K562 (cell line): ENCODE data around the gene WBP2NL. TPM values are rescaled to one million over a fixed set of nuclear protein-coding genes. Genes with fewer than 3 reads are reported as not detected.
A peak's percentile ranks its signal among the peaks of the same experiment; 100 is the strongest.

Experiments
- ATAC-seq: fragments of 200-7000 bp; cut with Tn5 transposase; 3 replicates; pipeline ENCODE4 v1.9.1; 2020; ENCODE audit warnings: moderate library complexity
- BruUV-seq: library from RNA; stranded (reverse); fragments of 400-500 nt; replicated peaks from 2 replicates; lab custom pipeline; 2021; lab: Mats Ljungman, UMichigan
- CTCF ChIA-PET: fragments of 300-600 bp; formaldehyde crosslinking; extraction: SDS; loops from one replicate; lab custom pipeline; 2021; ENCODE audit warnings: low intra/inter-chr PET ratio; lab: Yijun Ruan, JAX
- POLR2A ChIA-PET: fragments of 300-600, 350-650 bp; sonication (Branson Sonifier 250); formaldehyde crosslinking; extraction: SDS; loops from one replicate; lab custom pipeline; 2021; ENCODE audit warnings: antibody characterized with exemption, inconsistent platforms; lab: Yijun Ruan, JAX
- DNase-seq, 4 experiments: peaks; one replicate each; pipeline versions ENCODE4 v3.0.0 to v3.0.0-alpha.2; 2011 to 2018; ENCODE audit warnings: low spot score in 3 of 4, mixed read lengths in 3 of 4; ENCODE audit errors: extremely low read depth in 1 of 4
- FAIRE-seq: peaks from 2 replicates; lab custom pipeline; 2011; peaks lifted over from hg19 to GRCh38; lab: Jason Lieb, UNC
- H2AFZ ChIP-seq: 2 replicates; pipeline ENCODE4 v1.6.0; 2011; ENCODE audit warnings: low read depth, low read length, control low read depth, inconsistent platforms
- H3K27ac ChIP-seq: fragments of 200-600 bp; 3 replicates; pipeline ENCODE4 v1.8.0; 2011; ENCODE audit warnings: low read depth, mild to moderate bottlenecking, control low read depth, inconsistent platforms, low read length, moderate library complexity, mixed read lengths; ENCODE audit errors: extremely low read depth
- H3K27me3 ChIP-seq, 2 experiments: fragments of 300-600 bp in 1 of 2; 2 replicates in 1 of 2; 3 replicates in 1 of 2; pipeline versions ENCODE4 v1.6.0 to v1.8.0; 2011; ENCODE audit warnings: inconsistent platforms in 2 of 2, low read length in 2 of 2, mild to moderate bottlenecking in 1 of 2, mixed read lengths in 1 of 2, moderate library complexity in 1 of 2; ENCODE audit not compliant: control insufficient read depth in 2 of 2, insufficient read depth in 2 of 2
- H3K36me3 ChIP-seq: fragments of 300-600 bp; 3 replicates; pipeline ENCODE4 v1.8.0; 2011; ENCODE audit warnings: mild to moderate bottlenecking, low read length, inconsistent platforms; ENCODE audit not compliant: control insufficient read depth, insufficient read depth
- H3K4me1 ChIP-seq, 2 experiments: fragments of 200-600 bp in 1 of 2; replicated peaks in 1 of 2; 2 replicates in 1 of 2; 3 replicates in 1 of 2; pipeline versions ENCODE4 v1.5.1 to v1.8.0; 2011; ENCODE audit warnings: inconsistent platforms in 2 of 2, low read length in 2 of 2, mild to moderate bottlenecking in 1 of 2, mixed read lengths in 1 of 2, moderate library complexity in 1 of 2; ENCODE audit not compliant: control insufficient read depth in 2 of 2, insufficient read depth in 2 of 2
- H3K4me2 ChIP-seq: 2 replicates; pipeline ENCODE4 v1.6.1; 2011; ENCODE audit warnings: low read length, control low read depth, inconsistent platforms, mixed read lengths; ENCODE audit not compliant: insufficient read depth
- H3K4me3 ChIP-seq: fragments of 200-600 bp; sonication (generic), shearing (Covaris generic); 2 replicates; pipeline ENCODE4 v1.5.1; 2016; ENCODE audit warnings: control low read depth, inconsistent platforms
- H3K79me2 ChIP-seq: fragments of 200-600 bp; 3 replicates; pipeline ENCODE4 v1.8.0; 2011; ENCODE audit warnings: low read length, inconsistent platforms; ENCODE audit not compliant: control insufficient read depth, insufficient read depth
- H3K9ac ChIP-seq, 2 experiments: 2 replicates each; pipeline versions ENCODE4 v1.6.0 to v1.6.1; 2011; ENCODE audit warnings: low read depth in 2 of 2, low read length in 2 of 2, control low read depth in 1 of 2, inconsistent platforms in 1 of 2, mild to moderate bottlenecking in 1 of 2, mixed read lengths in 1 of 2; ENCODE audit not compliant: insufficient read depth in 1 of 2
- H3K9me1 ChIP-seq: one replicate; pipeline ENCODE4 v1.6.0; 2011; ENCODE audit warnings: inconsistent platforms, mild to moderate bottlenecking, low read length, moderate library complexity; ENCODE audit not compliant: control insufficient read depth, insufficient read depth
- H3K9me3 ChIP-seq: replicated peaks from 2 replicates; pipeline ENCODE4 v1.5.1; 2011; ENCODE audit warnings: low read depth, low read length, inconsistent platforms; ENCODE audit not compliant: control insufficient read depth, insufficient read depth
- H4K20me1 ChIP-seq: replicated peaks from 2 replicates; pipeline ENCODE4 v1.6.1; 2011; ENCODE audit warnings: low read length, inconsistent platforms, mixed read lengths; ENCODE audit not compliant: control insufficient read depth, insufficient read depth
- FOXJ2 ChIP-seq: fragments of 200-800 bp; sonication (Bioruptor generic); IDR thresholded peaks from 2 replicates; pipeline ENCODE4 v1.6.1; 2016; ENCODE audit warnings: missing genetic modification characterization, missing compliant biosample characterization
- OTX1 ChIP-seq: fragments of 450-650 bp; formaldehyde crosslinking; IDR thresholded peaks from 2 replicates; pipeline ENCODE4 v1.4.0; 2022; ENCODE audit warnings: mild to moderate bottlenecking
- TAF9B ChIP-seq: fragments of 450-650 bp; IDR thresholded peaks from 2 replicates; pipeline ENCODE4 v1.6.1; 2018; ENCODE audit warnings: mild to moderate bottlenecking; ENCODE audit not compliant: partially characterized antibody
- ZNF316 ChIP-seq: fragments of 450-650 bp; IDR thresholded peaks from 2 replicates; pipeline ENCODE4 v1.6.1; 2016
- WGBS: fragments of 100-300 bp; shearing (Covaris generic); methylation state at CpG from one replicate; pipeline ENCODE4 v1.1.6; 2016; ENCODE audit warnings: low coverage, mixed read lengths; ENCODE audit not compliant: insufficient coverage; ENCODE audit errors: missing lambda C conversion rate; 5-methylcytosine and 5-hydroxymethylcytosine counted together
- in situ Hi-C: fragments of 300-500 bp; cut with MboI; formaldehyde crosslinking; loops from 4 replicates; pipeline ENCODE4 v1.15.0; 2018; ENCODE audit warnings: inconsistent platforms, mixed read lengths
- intact Hi-C: fragments of 100-400 bp; cut with micrococcal nuclease; formaldehyde crosslinking; loops from 2 replicates; pipeline ENCODE4 v1.14.2; 2022
- polyA plus RNA-seq, 8 experiments: library from polyadenylated mRNA; depleted of rRNA in 4 of 8; stranded (reverse) in 5 of 8; unstranded in 3 of 8; fragments of >200 nt; fragmentation: Nextera tagmentation in 2 of 8; fragmentation: Illumina TruSeq in 1 of 8; extraction: Ambion mirVana in 2 of 8; extraction: Trizol in 1 of 8; gene quantifications; 2 replicates each; pipeline versions ENCODE4 v1.2.1 to v1.2.3, GENCODE V29; 2011 to 2014; ENCODE audit warnings: inconsistent platforms in 1 of 8, missing spikeins in 1 of 8
- total RNA-seq, 7 experiments: library from RNA; depleted of rRNA in 6 of 7; stranded (reverse); fragments of >200 nt in 6 of 7; fragmentation: Illumina TruSeq in 2 of 7; extraction: Trizol in 2 of 7; gene quantifications; 2 replicates each; pipeline versions ENCODE4 v1.2.1 to v1.2.3, GENCODE V29; 2011 to 2021; ENCODE audit warnings: low replicate concordance in 1 of 7

The WBP2NL gene
- total and polyA plus RNA-seq, 9 of the 15 experiments (the other 6 are each of a cell fraction or from before 2014, with no cell fraction given), result not detected

DNA sequence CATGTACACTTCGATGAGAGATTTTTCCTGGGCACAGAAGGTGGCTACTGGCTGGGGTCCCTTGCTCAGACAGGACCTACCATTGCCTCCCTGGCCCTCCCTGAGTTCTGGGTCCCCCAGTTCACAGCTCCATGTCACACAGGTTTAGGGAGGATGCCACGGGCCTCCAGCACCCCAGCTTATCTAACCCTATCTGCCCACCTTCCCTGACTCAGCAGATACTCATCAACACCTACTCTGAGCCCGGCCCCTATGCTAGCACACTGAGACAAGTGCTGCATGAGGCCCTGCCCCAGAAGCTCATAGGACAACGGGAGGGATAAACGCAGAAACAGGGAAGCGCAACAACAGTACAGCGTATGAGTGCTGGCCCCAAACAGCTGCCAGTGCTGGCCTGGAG, 62.5 kb downstream of the WBP2NL start:
- POLR2A ChIA-PET, result interaction anchor here (0.5 to 0.8 kb wide), 2 partner anchors 18 to 113 kb away, joined by 3 to 4 read pairs; no protein-coding TSS in a partner anchor
- peak; percentile 7; the same call in 1 of the 2 replicates for TF ChIP-seq ZNF316
- TF ChIP-seq FOXJ2, result no peak
- no peak overlapping the region for H3K4me2 ChIP-seq
- no peaks in the 10 kb centered on the region; the same call in none of the 2 replicates for H3K9me3 ChIP-seq
- no TSS peak for BruUV-seq
- H2AFZ ChIP-seq, result no peak overlapping the region
- peaks cover 41% of the 10 kb centered on the region; the same call in 2 of the 3 replicates for H3K36me3 ChIP-seq
- CTCF ChIA-PET, result no interaction called here
- WGBS, result 89% methylated on average over 6 of the region's 7 CpGs
- no peaks in the 10 kb centered on the region; a peak in 1 of 5 replicates for H3K4me1 ChIP-seq
- no peaks in the 10 kb centered on the region for H3K9me1 ChIP-seq
- no peak overlapping the region for H3K4me3 ChIP-seq
- no peak overlapping the region for H3K27ac ChIP-seq
- in situ Hi-C loops (no loop called here), intact Hi-C loops (no loop called here)
- H4K20me1 ChIP-seq, result no peaks in the 10 kb centered on the region
- ATAC-seq (no peak), DNase-seq (no peak), FAIRE-seq (no peak)
- no peak overlapping the region for H3K9ac ChIP-seq
- no peaks in the 10 kb centered on the region for H3K27me3 ChIP-seq
- H3K79me2 ChIP-seq, result no peaks in the 10 kb centered on the region

DNA sequence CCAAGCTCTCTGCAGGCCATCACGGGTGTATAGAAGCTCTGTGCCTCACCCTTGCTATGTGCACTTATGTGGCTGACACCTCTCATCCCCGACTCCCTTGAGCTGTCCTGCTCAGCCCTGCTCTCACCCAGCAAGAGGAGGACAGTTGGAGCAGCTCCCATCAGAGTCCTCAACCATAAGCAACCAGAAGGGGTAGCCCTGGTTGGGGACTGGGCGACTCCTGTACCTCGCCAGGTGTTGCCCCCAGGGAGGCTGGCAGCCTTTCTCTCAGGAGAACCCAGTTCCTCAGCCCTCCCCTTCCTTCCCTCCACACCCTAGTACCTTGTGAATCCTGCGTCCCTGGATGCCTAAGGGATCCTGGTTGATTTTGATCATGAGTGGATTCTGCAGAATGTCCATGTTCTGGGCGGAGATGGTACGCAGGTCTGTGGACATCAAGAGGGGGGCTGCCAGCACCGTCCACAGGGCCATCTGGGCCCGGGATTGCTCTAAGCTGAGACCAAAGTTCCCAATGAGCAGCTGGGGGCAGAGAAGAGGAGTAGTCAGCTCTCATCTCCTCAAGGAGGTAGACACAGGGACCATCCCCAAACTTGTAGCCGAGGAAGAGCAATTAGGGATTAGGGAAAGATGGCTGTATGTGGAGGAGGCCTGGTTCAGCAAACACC, 64.0 kb downstream of the WBP2NL start:
- no peak overlapping the region for H2AFZ ChIP-seq
- FAIRE-seq, result no peak
- no peak overlapping the region for H3K4me2 ChIP-seq
- peaks cover 55% of the 10 kb centered on the region; the same call in 2 of the 3 replicates for H3K36me3 ChIP-seq
- intact Hi-C loops, result no loop called here
- H3K9ac ChIP-seq, result no peak overlapping the region
- ChIA-PET POLR2A (no interaction called here), CTCF (no interaction called here)
- in situ Hi-C loops, result no loop called here
- no peaks in the 10 kb centered on the region for H3K27me3 ChIP-seq
- no peaks in the 10 kb centered on the region for H4K20me1 ChIP-seq
- H3K4me3 ChIP-seq, result no peak overlapping the region
- TF ChIP-seq OTX1 (CRISPR knock-in tag) (no peak), TAF9B (no peak)
- BruUV-seq, result no TSS peak
- DNase-seq, result no peak
- H3K4me1 ChIP-seq, result peaks cover 0 to 2% of the 10 kb centered on the region in 2 experiments; a peak in 1 of 5 replicates
- 93% methylated on average over 7 of the region's 10 CpGs for WGBS
- no peaks in the 10 kb centered on the region; the same call in 1 of the 2 replicates for H3K9me3 ChIP-seq
- no peak for ATAC-seq
- no peaks in the 10 kb centered on the region for H3K79me2 ChIP-seq
- no peak overlapping the region for H3K27ac ChIP-seq
- no peaks in the 10 kb centered on the region for H3K9me1 ChIP-seq
